Neuronal stem cell (in vitro differentiated cells): ENCODE measurements around the gene MFN2.

Experiments used
- DNase-seq: peaks from one replicate; pipeline ENCODE4 v3.0.0-alpha.2; 2013; ENCODE audit warnings: low spot score
- H2AFZ ChIP-seq: one replicate; pipeline ENCODE4 v1.6.1; 2013; ENCODE audit warnings: mild to moderate bottlenecking, low read length, inconsistent platforms
- H2AK5ac ChIP-seq: 2 replicates; pipeline ENCODE4 v1.6.1; 2013; ENCODE audit warnings: low read depth, mild to moderate bottlenecking, inconsistent platforms, low read length, moderate library complexity, mixed read lengths
- H2BK120ac ChIP-seq: 2 replicates; pipeline ENCODE4 v1.6.1; 2013; ENCODE audit warnings: low read depth, mild to moderate bottlenecking, inconsistent platforms, low read length, moderate library complexity, mixed read lengths
- H2BK12ac ChIP-seq: one replicate; pipeline ENCODE4 v1.6.1; 2013; ENCODE audit warnings: low read length, inconsistent platforms
- H2BK15ac ChIP-seq: 2 replicates; pipeline ENCODE4 v1.6.1; 2013; ENCODE audit warnings: mild to moderate bottlenecking, low read length, inconsistent platforms, mixed read lengths
- H2BK5ac ChIP-seq: one replicate; pipeline ENCODE4 v1.6.1; 2013; ENCODE audit warnings: inconsistent platforms, mild to moderate bottlenecking, low read length, moderate library complexity
- H3K14ac ChIP-seq: one replicate; pipeline ENCODE4 v1.6.1; 2013; ENCODE audit warnings: low read length, inconsistent platforms
- H3K18ac ChIP-seq: 2 replicates; pipeline ENCODE4 v1.6.1; 2013; ENCODE audit warnings: low read length, inconsistent platforms
- H3K23ac ChIP-seq: 2 replicates; pipeline ENCODE4 v1.6.1; 2013; ENCODE audit warnings: low read depth, mild to moderate bottlenecking, mixed read lengths, low read length, inconsistent platforms; ENCODE audit not compliant: poor library complexity
- H3K27ac ChIP-seq: replicated peaks from 3 replicates; pipeline ENCODE4 v1.5.1; 2013; ENCODE audit warnings: low read length, inconsistent platforms
- H3K27me3 ChIP-seq, 3 experiments: 2 replicates each; pipeline ENCODE4 v1.6.1; 2013; ENCODE audit warnings: low read length in 3 of 3, mild to moderate bottlenecking in 2 of 3, inconsistent platforms in 1 of 3, low read depth in 1 of 3, mixed read lengths in 1 of 3, moderate library complexity in 1 of 3; ENCODE audit not compliant: control insufficient read depth in 3 of 3, insufficient read depth in 3 of 3
- H3K36me3 ChIP-seq, 2 donors: replicated peaks in 1 of 2; 2 replicates each; pipeline ENCODE4 v1.6.1; 2013; ENCODE audit warnings: low read length in 2 of 2; ENCODE audit not compliant: control insufficient read depth in 2 of 2, insufficient read depth in 2 of 2
- H3K4ac ChIP-seq: 2 replicates; pipeline ENCODE4 v1.6.1; 2013; ENCODE audit warnings: inconsistent platforms, mild to moderate bottlenecking, low read length, moderate library complexity
- H3K4me1 ChIP-seq, 2 donors: 1 replicate in 1 of 2; 2 replicates in 1 of 2; pipeline ENCODE4 v1.6.1; 2013; ENCODE audit warnings: low read length in 2 of 2, low read depth in 1 of 2; ENCODE audit not compliant: control insufficient read depth in 2 of 2, insufficient read depth in 1 of 2
- H3K4me2 ChIP-seq: one replicate; pipeline ENCODE4 v1.6.1; 2013; ENCODE audit warnings: mild to moderate bottlenecking, low read length, inconsistent platforms; ENCODE audit not compliant: insufficient read depth, poor library complexity, severe bottlenecking
- H3K4me3 ChIP-seq, 2 donors: 2 replicates each; pipeline ENCODE4 v1.5.1; 2013; ENCODE audit warnings: low read length in 2 of 2, mild to moderate bottlenecking in 2 of 2, inconsistent platforms in 1 of 2, moderate library complexity in 1 of 2
- H3K79me1 ChIP-seq: one replicate; pipeline ENCODE4 v1.6.1; 2013; ENCODE audit warnings: low read depth, mild to moderate bottlenecking, inconsistent platforms, low read length, moderate library complexity
- H3K9ac ChIP-seq: one replicate; pipeline ENCODE4 v1.6.1; 2013; ENCODE audit warnings: mild to moderate bottlenecking, low read depth, low read length, inconsistent platforms; ENCODE audit not compliant: poor library complexity
- H3K9me3 ChIP-seq, 2 donors: replicated peaks in 1 of 2; 2 replicates each; pipeline versions ENCODE3 to v1.6.1; 2013; ENCODE audit warnings: low read length in 2 of 2, mild to moderate bottlenecking in 2 of 2, inconsistent platforms in 1 of 2, low read depth in 1 of 2, mixed read lengths in 1 of 2, moderate library complexity in 1 of 2; ENCODE audit not compliant: control insufficient read depth in 2 of 2, insufficient read depth in 1 of 2
- H4K8ac ChIP-seq: one replicate; pipeline ENCODE4 v1.6.1; 2013; ENCODE audit warnings: low read depth, mild to moderate bottlenecking, inconsistent platforms, low read length, moderate library complexity
- H4K91ac ChIP-seq: one replicate; pipeline ENCODE4 v1.6.1; 2013; ENCODE audit warnings: low read length, low read depth, mild to moderate bottlenecking, inconsistent platforms; ENCODE audit not compliant: poor library complexity
- WGBS, 2 donors: extraction: QIAGEN DNeasy Blood & Tissue Kit; methylation state at CpG; one replicate each; pipeline ENCODE4 v1.1.7; 2013; ENCODE audit warnings: missing lambda C conversion rate in 2 of 2, mixed read lengths in 1 of 2; ENCODE audit not compliant: insufficient read length in 2 of 2, insufficient replicate concordance in 1 of 2; ENCODE audit errors: extremely low coverage in 2 of 2; 5-methylcytosine and 5-hydroxymethylcytosine counted together

MFN2 gene

DNA sequence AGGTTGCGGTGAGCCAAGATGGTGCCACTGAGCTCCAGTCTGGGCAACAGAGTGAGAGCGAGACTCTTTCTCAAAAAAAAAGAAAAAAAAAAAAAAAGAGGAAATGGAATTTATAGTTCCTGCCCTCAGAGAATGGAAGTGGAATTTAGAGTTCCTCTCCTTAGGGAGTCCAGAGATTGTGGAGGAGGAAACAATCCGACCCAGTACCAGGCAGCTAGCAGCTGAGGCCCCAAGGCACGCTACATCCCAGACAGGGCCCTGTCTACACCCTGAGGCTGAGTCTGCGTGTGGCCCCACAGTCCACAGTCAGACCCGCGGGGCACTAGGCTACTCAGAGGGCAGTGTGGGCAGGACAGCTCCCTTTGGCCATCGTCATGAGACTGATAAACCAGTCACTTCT lies 1.9 kb upstream of the MFN2 start:
- H2BK15ac ChIP-seq: no peak overlapping the region
- H4K8ac ChIP-seq: no peak overlapping the region
- H3K36me3 ChIP-seq: peaks cover 13 to 42% of the 10 kb centered on the region in 2 donors
- H2AFZ ChIP-seq: no peak overlapping the region
- no CpG with 5 or more reads among the region's 8 CpGs for WGBS, 2 donors
- H3K27me3 ChIP-seq: no peaks in the 10 kb centered on the region
- H3K79me1 ChIP-seq: peaks cover 6% of the 10 kb centered on the region
- no peak overlapping the region for H3K14ac ChIP-seq
- H2AK5ac ChIP-seq: no peak overlapping the region
- no peak overlapping the region for H3K23ac ChIP-seq
- no peaks in the 10 kb centered on the region for H3K9me3 ChIP-seq
- no peak overlapping the region for H3K27ac ChIP-seq
- peaks cover 4 to 23% of the 10 kb centered on the region in 2 donors for H3K4me1 ChIP-seq
- no peak overlapping the region for H3K4me2 ChIP-seq
- peak overlapping the region; percentile 18 for H3K9ac ChIP-seq
- no peak overlapping the region for H2BK120ac ChIP-seq
- no peak for DNase-seq
- H4K91ac ChIP-seq: no peak overlapping the region
- H2BK12ac ChIP-seq: no peak overlapping the region
- H2BK5ac ChIP-seq: no peak overlapping the region
- H3K18ac ChIP-seq: no peak overlapping the region
- no peak overlapping the region for H3K4ac ChIP-seq
- H3K4me3 ChIP-seq: no peak overlapping the region

DNA sequence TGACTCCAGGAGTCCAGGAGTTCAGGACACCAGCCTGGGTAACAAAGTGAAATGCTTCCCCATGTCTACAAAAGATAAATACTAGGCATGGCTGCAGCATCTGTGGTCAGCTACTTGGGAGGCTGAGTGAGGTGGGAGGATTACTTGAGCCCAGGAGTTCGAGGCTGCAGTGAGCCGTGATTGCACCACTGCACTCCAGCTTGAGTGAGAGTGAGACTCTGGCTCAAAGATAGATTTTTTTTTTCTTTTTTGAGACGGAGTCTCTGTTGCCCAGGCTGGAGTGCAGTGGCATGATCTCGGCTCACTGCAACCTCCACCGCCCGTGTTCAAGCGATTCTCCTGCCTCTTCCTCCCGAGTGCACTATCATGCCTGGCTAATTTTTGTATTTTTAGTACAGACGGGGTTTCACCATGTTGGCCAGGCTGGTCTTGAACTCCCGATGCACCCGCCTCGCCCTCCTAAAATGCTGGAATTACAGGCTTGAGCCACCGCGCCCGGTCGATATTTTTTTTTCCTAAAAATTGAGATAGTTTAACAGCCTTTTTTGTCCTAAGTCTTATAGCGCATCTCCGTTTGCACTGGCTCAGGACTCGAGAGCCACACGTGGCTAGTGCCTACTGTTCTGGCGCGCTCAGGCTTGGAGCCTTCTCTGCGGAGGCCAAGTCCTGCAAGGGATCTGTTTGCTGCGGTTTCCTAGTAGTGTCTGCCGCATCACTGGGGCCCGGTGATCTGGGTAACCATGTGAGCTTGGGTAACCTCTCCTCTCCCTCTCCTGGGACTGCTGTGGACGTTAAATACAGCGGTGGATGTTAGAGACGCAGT lies 1.0 kb upstream of the MFN2 start:
- Histone ChIP-seq H4K8ac (no peak overlapping the region), H3K4me1 (peaks cover 4 to 23% of the 10 kb centered on the region in 2 donors), H3K18ac (peak overlapping the region; percentile 46), H2BK120ac (no peak overlapping the region), H3K14ac (no peak overlapping the region), H3K9ac (peak overlapping the region; percentile 32), H3K27me3 (no peaks in the 10 kb centered on the region), H4K91ac (no peak overlapping the region), H3K23ac (peak overlapping the region; percentile 50), H3K4me3 (peak overlapping the region; percentile 39 to 98), H3K4ac (no peak overlapping the region), H3K79me1 (peaks cover 9% of the 10 kb centered on the region), H3K4me2 (peak overlapping the region; percentile 75), H3K27ac (no peak overlapping the region), H2BK12ac (no peak overlapping the region), H3K9me3 (no peaks in the 10 kb centered on the region), H2AFZ (peak overlapping the region; percentile 81), H2AK5ac (no peak overlapping the region), H2BK15ac (no peak overlapping the region), H2BK5ac (no peak overlapping the region), H3K36me3 (peaks cover 18 to 45% of the 10 kb centered on the region in 2 donors)
- no CpG with 5 or more reads among the region's 29 CpGs for WGBS, 2 donors
- peak; percentile 5 for DNase-seq

DNA sequence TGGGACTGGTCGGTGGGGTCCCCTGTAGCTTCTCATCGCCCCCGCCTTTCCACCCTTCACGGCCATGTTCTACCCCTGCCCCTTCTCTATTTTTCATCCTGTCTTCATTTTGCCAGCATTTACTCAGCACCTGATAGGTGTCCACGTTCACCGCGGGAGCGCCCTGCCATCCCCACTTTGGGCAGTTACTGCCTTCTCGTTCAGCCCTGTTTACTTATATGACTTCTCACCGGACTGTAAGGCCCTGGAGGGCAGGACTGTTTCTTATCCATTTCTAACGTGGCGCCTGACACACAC lies 380 bp downstream of the MFN2 start:
- no peak overlapping the region for H2BK120ac ChIP-seq
- no peak overlapping the region for H2BK12ac ChIP-seq

DNA sequence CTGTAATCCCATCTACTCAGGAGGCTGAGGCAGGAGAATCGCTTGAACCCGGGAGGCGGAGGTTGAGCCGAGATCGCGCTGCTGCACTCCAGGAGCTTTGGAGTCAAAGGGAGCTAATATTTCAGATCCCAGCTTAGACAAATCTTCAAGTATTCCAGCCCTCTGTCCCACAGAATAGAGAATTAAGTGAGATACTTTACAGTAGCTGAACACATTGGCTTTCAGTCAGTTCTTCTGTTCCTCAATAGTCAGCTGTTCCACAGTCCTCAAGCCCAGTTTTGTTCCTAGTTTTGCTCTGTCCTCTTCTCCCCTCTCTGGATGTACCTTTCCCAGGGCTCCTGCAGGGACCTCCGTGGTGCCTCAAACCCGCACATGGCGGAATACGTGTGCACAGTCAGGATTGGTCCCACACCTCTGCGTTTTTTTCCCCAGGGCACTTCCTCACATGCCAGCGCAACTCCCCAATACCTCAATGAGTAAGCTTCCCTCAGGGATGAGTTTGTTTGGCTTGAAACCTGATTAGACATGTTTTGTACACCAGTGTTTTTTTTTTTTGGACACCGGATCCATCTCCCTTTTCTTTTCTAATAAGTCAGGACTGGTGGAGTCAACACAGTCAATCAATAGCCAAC lies 1.2 kb downstream of the MFN2 start:
- H3K4me3 ChIP-seq: peak overlapping the region in 1 of 2 donors; percentile 98
- H3K9ac ChIP-seq: no peak overlapping the region

More for the DNA sequence above, 380 bp downstream of the MFN2 start:
- no peaks in the 10 kb centered on the region for H3K27me3 ChIP-seq
- H3K4me3 ChIP-seq: peak overlapping the region; percentile 91 to 98
- H3K4me1 ChIP-seq: peaks cover 4 to 23% of the 10 kb centered on the region in 2 donors
- H2AK5ac ChIP-seq: no peak overlapping the region
- H3K4ac ChIP-seq: no peak overlapping the region
- H3K18ac ChIP-seq: no peak overlapping the region
- DNase-seq: peak; percentile 9
- H3K9me3 ChIP-seq: no peaks in the 10 kb centered on the region
- peaks cover 10% of the 10 kb centered on the region for H3K79me1 ChIP-seq
- no peak overlapping the region for H4K91ac ChIP-seq
- H2AFZ ChIP-seq: peak overlapping the region; percentile 81
- H3K23ac ChIP-seq: no peak overlapping the region
- H3K27ac ChIP-seq: peak overlapping the region; percentile 67
- H3K14ac ChIP-seq: no peak overlapping the region
- H3K4me2 ChIP-seq: peak overlapping the region; percentile 69
- H2BK15ac ChIP-seq: no peak overlapping the region
- WGBS, 2 donors: no CpG with 5 or more reads among the region's 12 CpGs
- H3K36me3 ChIP-seq: peaks cover 15 to 42% of the 10 kb centered on the region in 2 donors
- H4K8ac ChIP-seq: no peak overlapping the region
- H3K9ac ChIP-seq: peak overlapping the region; percentile 78
- H2BK5ac ChIP-seq: no peak overlapping the region

More for the DNA sequence above, 1.2 kb downstream of the MFN2 start:
- Histone ChIP-seq H3K9me3 (no peaks in the 10 kb centered on the region), H3K27ac (no peak overlapping the region), H3K4ac (no peak overlapping the region), H3K18ac (no peak overlapping the region), H2BK120ac (no peak overlapping the region), H3K14ac (no peak overlapping the region), H3K23ac (no peak overlapping the region), H3K79me1 (peaks cover 11% of the 10 kb centered on the region), H4K91ac (no peak overlapping the region), H3K27me3 (no peaks in the 10 kb centered on the region), H3K4me2 (no peak overlapping the region), H2BK5ac (no peak overlapping the region), H3K36me3 (peaks cover 20 to 44% of the 10 kb centered on the region in 2 donors), H2BK15ac (no peak overlapping the region), H2BK12ac (no peak overlapping the region), H4K8ac (no peak overlapping the region), H2AFZ (no peak overlapping the region), H2AK5ac (no peak overlapping the region), H3K4me1 (peaks cover 4 to 23% of the 10 kb centered on the region in 2 donors)
- no peak for DNase-seq
- WGBS, 2 donors: no CpG with 5 or more reads among the region's 13 CpGs
